Upper lobe of left lung (tissue), 6 donors: ENCODE measurements around the gene NME7. TPM values are rescaled to one million over a fixed set of nuclear protein-coding genes. Genes with fewer than 3 reads are reported as not detected.

Source experiments
- ATAC-seq, 2 donors: fragments of 200-7000 bp; cut with Tn5 transposase; one replicate each; pipeline ENCODE4 v1.9.1; 2022; ENCODE audit warnings: mild to moderate bottlenecking in 2 of 2, moderate library complexity in 2 of 2; ENCODE audit not compliant: low FRiP score in 2 of 2
- DNase-seq, 2 donors: peaks; one replicate each; pipeline ENCODE4 v3.0.0-alpha.2; 2019 to 2020
- H3K27ac ChIP-seq, 4 donors: fragments of 200-600 bp; sonication (generic); one replicate each; pipeline ENCODE4 v1.5.1; 2016 to 2019
- H3K27me3 ChIP-seq, 4 donors: fragments of 200-600 bp; sonication (generic); one replicate each; pipeline ENCODE4 v1.5.1; 2017 to 2019
- H3K36me3 ChIP-seq, 4 donors: fragments of 200-600 bp; sonication (generic); one replicate each; pipeline ENCODE4 v1.5.1; 2016 to 2019
- H3K4me1 ChIP-seq, 4 donors: fragments of 200-600 bp; sonication (generic); one replicate each; pipeline ENCODE4 v1.5.1; 2018 to 2019
- H3K4me3 ChIP-seq, 4 donors: fragments of 200-600 bp; sonication (generic); one replicate each; pipeline ENCODE4 v1.5.1; 2017 to 2019; ENCODE audit warnings: mild to moderate bottlenecking in 2 of 4, moderate library complexity in 1 of 4
- H3K9me3 ChIP-seq, 4 donors: fragments of 200-600 bp; sonication (generic); one replicate each; pipeline ENCODE4 v1.5.1; 2018 to 2019
- EP300 ChIP-seq, 4 donors: sonication (generic); formaldehyde crosslinking; IDR thresholded peaks; one replicate each; pipeline ENCODE4 v1.5.1; 2017; ENCODE audit warnings: antibody characterized with exemption in 4 of 4, control low read depth in 2 of 4
- POLR2A ChIP-seq, 4 donors: fragments of 450-650 bp; IDR thresholded peaks; one replicate each; pipeline ENCODE4 v1.5.1; 2016 to 2017; ENCODE audit warnings: antibody characterized with exemption in 4 of 4, mild to moderate bottlenecking in 2 of 4
- POLR2AphosphoS5 ChIP-seq, 2 donors: sonication (generic); formaldehyde crosslinking; IDR thresholded peaks; one replicate each; pipeline ENCODE4 v1.5.1; 2017; ENCODE audit warnings: antibody characterized with exemption in 2 of 2
- WGBS, 2 donors: methylation state at CpG; one replicate each; pipeline ENCODE4 v1.1.5; 2017 to 2018; 5-methylcytosine and 5-hydroxymethylcytosine counted together
- total RNA-seq, 6 donors: library from RNA; depleted of rRNA in 4 of 6; stranded (reverse); fragments of >200 nt in 4 of 6; gene quantifications; one replicate each; pipeline versions ENCODE4 v1.1.0 to v1.2.1, GENCODE V29; 2016 to 2021
- TF ChIP-seq, protein P1 (sequence below), 6 experiments: fragments of 450-650 bp in 4 of 6; fragments of 200-600 bp in 2 of 6; sonication (generic) in 2 of 6; IDR thresholded peaks; one replicate each; pipeline ENCODE4 v1.5.1; 2016 to 2019; ENCODE audit warnings: antibody characterized with exemption in 6 of 6
- donor health status: DM: no; HTN: no; CAD: no; lungs with moderate emphysema.
- donor health status: DM: no; HTN: yes; CAD: no; lungs with severe emphysema.

NME7 gene
- total RNA-seq, 6 donors from 2014 or later: 9.8 to 24.1 (median 12.1) TPM

GRCh38 chr1:169308313-169309039, 59.1 kb downstream of the NME7 start:
- Histone ChIP-seq H3K27me3 (no peaks in the 10 kb centered on the region), H3K27ac (no peak overlapping the region), H3K4me3 (no peak overlapping the region), H3K36me3 (no peaks in the 10 kb centered on the region), H3K4me1 (no peaks in the 10 kb centered on the region), H3K9me3 (no peaks in the 10 kb centered on the region)
- TF ChIP-seq POLR2AphosphoS5 (IDR thresholded peaks at IDR 0.05) (no peak), EP300 (IDR thresholded peaks at IDR 0.05) (no peak), POLR2A (IDR thresholded peaks at IDR 0.05) (no peak)
- TF ChIP-seq, protein P1, sequence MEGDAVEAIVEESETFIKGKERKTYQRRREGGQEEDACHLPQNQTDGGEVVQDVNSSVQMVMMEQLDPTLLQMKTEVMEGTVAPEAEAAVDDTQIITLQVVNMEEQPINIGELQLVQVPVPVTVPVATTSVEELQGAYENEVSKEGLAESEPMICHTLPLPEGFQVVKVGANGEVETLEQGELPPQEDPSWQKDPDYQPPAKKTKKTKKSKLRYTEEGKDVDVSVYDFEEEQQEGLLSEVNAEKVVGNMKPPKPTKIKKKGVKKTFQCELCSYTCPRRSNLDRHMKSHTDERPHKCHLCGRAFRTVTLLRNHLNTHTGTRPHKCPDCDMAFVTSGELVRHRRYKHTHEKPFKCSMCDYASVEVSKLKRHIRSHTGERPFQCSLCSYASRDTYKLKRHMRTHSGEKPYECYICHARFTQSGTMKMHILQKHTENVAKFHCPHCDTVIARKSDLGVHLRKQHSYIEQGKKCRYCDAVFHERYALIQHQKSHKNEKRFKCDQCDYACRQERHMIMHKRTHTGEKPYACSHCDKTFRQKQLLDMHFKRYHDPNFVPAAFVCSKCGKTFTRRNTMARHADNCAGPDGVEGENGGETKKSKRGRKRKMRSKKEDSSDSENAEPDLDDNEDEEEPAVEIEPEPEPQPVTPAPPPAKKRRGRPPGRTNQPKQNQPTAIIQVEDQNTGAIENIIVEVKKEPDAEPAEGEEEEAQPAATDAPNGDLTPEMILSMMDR (IDR thresholded peaks at IDR 0.05): no peak
- ATAC-seq: no peak
- DNase-seq: no peak
- WGBS, 2 donors: 91 to 99% methylated on average over 2 of the region's 2 CpGs

DNA sequence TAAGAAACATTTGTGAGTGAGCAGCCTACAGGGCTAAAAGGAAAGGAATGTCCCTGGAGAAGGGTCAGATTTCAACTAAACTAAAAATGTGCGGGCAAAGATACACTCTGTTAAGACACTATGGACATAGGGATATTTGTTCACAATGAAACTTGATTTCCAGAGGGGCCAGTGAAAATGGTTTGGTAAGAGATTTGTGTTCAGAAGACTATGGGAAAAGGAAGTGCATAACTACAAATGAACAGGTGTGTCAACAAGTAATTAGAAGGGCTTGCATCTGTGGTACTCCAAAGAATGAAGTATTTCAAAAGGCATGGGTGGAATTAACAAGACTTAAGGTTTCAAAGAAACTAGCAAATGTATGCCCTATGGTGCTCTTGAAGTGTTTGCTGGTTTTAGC, 60.4 kb downstream of the NME7 start:
- Histone ChIP-seq H3K4me1 (no peaks in the 10 kb centered on the region), H3K27me3 (no peaks in the 10 kb centered on the region), H3K4me3 (no peak overlapping the region), H3K36me3 (no peaks in the 10 kb centered on the region), H3K9me3 (no peaks in the 10 kb centered on the region), H3K27ac (no peak overlapping the region)
- WGBS, 2 donors: 88 to 93% methylated on average over 1 of the region's 1 CpG
- DNase-seq (no peak), ATAC-seq (no peak)
- TF ChIP-seq POLR2AphosphoS5 (IDR thresholded peaks at IDR 0.05): no peak
- no peak for TF ChIP-seq POLR2A (IDR thresholded peaks at IDR 0.05)
- no peak for TF ChIP-seq EP300 (IDR thresholded peaks at IDR 0.05)
- TF ChIP-seq, protein P1 (IDR thresholded peaks at IDR 0.05): no peak

- TF ChIP-seq POLR2AphosphoS5 (IDR thresholded peaks at IDR 0.05) (no peak), POLR2A (IDR thresholded peaks at IDR 0.05) (no peak), EP300 (IDR thresholded peaks at IDR 0.05) (no peak)
- TF ChIP-seq, protein P1 (IDR thresholded peaks at IDR 0.05): no peak
- DNase-seq (no peak), ATAC-seq (no peak)
- no peaks in the 10 kb centered on the region for H3K27me3 ChIP-seq
- no peaks in the 10 kb centered on the region for H3K4me1 ChIP-seq
- peaks cover 0 to 4% (median 0%) of the 10 kb centered on the region in 4 donors for H3K36me3 ChIP-seq
- no peak overlapping the region for H3K27ac ChIP-seq
- no peaks in the 10 kb centered on the region for H3K9me3 ChIP-seq
- H3K4me3 ChIP-seq: no peak overlapping the region
- WGBS, 2 donors: 70 to 96% methylated on average over 2 of the region's 2 CpGs
Measured at GRCh38 chr1:169305948-169306347, 61.6 kb downstream of the NME7 start.

GRCh38 chr1:169305356-169305755, 62.2 kb downstream of the NME7 start:
- no peak for ATAC-seq
- DNase-seq: no peak
- TF ChIP-seq POLR2AphosphoS5 (IDR thresholded peaks at IDR 0.05) (no peak), EP300 (IDR thresholded peaks at IDR 0.05) (no peak)
- TF ChIP-seq, protein P1 (IDR thresholded peaks at IDR 0.05): no peak
- WGBS, 2 donors: 93 to 98% methylated on average over 5 of the region's 5 CpGs
- Histone ChIP-seq H3K9me3 (no peaks in the 10 kb centered on the region), H3K4me3 (no peak overlapping the region), H3K27ac (no peak overlapping the region), H3K4me1 (no peaks in the 10 kb centered on the region), H3K27me3 (no peaks in the 10 kb centered on the region), H3K36me3 (peaks cover 0 to 4% (median 0%) of the 10 kb centered on the region in 4 donors)

GRCh38 chr1:169300854-169301253, 66.7 kb downstream of the NME7 start:
- H3K27me3 ChIP-seq: no peaks in the 10 kb centered on the region
- H3K4me1 ChIP-seq: no peaks in the 10 kb centered on the region
- no peak for ATAC-seq
- no peak overlapping the region for H3K27ac ChIP-seq
- H3K4me3 ChIP-seq: no peak overlapping the region
- WGBS, 2 donors: 79 to 95% methylated on average over 3 of the region's 3 CpGs
- no peak for DNase-seq
- TF ChIP-seq POLR2AphosphoS5 (IDR thresholded peaks at IDR 0.05): no peak
- TF ChIP-seq POLR2A (IDR thresholded peaks at IDR 0.05): no peak
- no peak for TF ChIP-seq EP300 (IDR thresholded peaks at IDR 0.05)
- TF ChIP-seq, protein P1 (IDR thresholded peaks at IDR 0.05): no peak
- peaks cover 0 to 16% (median 0%) of the 10 kb centered on the region in 4 donors for H3K36me3 ChIP-seq
- no peaks in the 10 kb centered on the region for H3K9me3 ChIP-seq
